KOPT-K1 (cell line): ENCODE results near the gene XYLT1.

Source experiments
- H3K27ac ChIP-seq: fragments of 200-600 bp; sonication (generic); 2 replicates; pipeline ENCODE4 v1.5.1; 2016; ENCODE audit warnings: antibody characterized with exemption, mild to moderate bottlenecking, low read depth, low read length; ENCODE audit not compliant: poor library complexity, severe bottlenecking
- H3K36me3 ChIP-seq: fragments of 200-600 bp; sonication (generic); 2 replicates; pipeline ENCODE4 v1.5.1; 2017; ENCODE audit warnings: antibody characterized with exemption, mild to moderate bottlenecking, low read length, moderate library complexity; ENCODE audit not compliant: insufficient read depth
- H3K9me3 ChIP-seq: fragments of 200-600 bp; sonication (generic); 2 replicates; pipeline ENCODE4 v1.5.1; 2017; ENCODE audit warnings: antibody characterized with exemption, low read length, mild to moderate bottlenecking; ENCODE audit not compliant: insufficient read depth, poor library complexity, severe bottlenecking

XYLT1 gene

DNA sequence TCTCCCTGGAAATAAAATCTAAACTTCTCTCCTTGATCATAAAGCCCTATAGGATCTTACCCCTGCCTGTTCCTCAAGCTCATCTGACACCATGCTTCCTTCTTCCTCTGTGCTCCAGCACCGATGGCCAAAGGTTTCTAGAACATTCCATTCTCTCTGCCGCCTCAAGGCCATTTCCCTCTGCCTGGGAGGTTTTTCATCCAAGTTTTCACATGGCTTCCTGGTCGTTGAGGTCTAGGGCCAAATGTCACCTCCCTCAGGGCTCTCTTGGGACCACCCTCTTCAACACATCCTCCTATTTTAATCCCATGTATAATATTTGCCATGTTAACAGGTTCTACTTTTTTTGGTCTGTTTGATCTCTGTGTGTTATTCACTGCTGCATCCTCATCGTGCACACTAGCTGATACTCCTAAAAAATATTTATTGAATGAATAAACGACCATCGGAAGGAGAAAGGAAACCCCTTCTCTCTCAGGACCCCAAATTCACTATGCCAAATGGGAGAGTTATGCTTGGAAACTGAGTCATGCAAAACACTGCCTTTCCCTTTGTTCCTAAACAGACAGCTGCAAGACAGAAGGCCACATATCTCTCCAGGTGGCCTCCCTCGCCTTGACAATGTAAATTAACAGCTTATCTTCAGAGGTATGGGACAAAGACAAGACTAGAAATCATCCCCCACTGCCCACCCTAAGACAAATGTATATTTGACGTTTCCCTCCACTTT, 78.5 kb downstream of the XYLT1 start:
- H3K36me3 ChIP-seq: no peaks in the 10 kb centered on the region
- no peaks in the 10 kb centered on the region for H3K9me3 ChIP-seq
- H3K27ac ChIP-seq: no peak overlapping the region

DNA sequence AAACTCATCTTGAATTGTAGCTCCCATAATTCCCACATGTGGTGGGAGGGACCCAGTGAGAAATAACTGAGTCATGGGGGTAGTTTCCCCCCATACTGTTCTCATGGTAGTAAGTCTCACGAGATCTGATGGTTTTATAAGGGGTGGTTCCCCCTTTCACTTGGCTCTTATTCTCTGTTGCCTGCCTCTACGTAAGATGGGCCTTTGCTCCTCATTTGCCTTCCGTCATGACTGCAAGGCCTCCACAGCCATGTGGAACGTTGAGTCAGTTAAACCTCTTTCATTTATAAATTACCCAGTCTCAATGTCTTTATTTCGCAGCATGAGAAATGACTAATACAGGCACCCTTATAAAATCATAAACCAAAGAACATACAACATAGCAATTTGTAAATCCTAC, 79.0 kb downstream of the XYLT1 start:
- Histone ChIP-seq H3K36me3 (no peaks in the 10 kb centered on the region), H3K27ac (no peak overlapping the region), H3K9me3 (no peaks in the 10 kb centered on the region)

DNA sequence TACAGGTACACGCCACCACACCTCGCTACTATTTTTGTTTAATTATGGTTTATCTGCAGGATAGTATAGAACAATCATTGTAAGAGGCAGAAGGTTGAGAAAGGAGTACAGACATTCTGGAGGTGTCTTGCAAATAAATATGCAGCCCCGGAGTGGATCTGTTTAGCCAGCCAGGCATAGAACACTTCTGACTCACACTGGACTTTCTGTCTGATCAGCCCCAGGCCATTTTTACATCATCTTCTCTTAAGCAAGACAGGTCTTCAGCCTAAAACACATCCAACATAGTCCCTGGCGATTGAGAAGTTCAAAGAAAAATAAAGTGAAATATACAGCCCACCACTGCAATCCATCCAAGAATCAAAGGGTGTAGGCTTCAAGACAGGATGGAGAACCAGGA, 81.4 kb downstream of the XYLT1 start:
- Histone ChIP-seq H3K27ac (no peak overlapping the region), H3K9me3 (no peaks in the 10 kb centered on the region), H3K36me3 (no peaks in the 10 kb centered on the region)

DNA sequence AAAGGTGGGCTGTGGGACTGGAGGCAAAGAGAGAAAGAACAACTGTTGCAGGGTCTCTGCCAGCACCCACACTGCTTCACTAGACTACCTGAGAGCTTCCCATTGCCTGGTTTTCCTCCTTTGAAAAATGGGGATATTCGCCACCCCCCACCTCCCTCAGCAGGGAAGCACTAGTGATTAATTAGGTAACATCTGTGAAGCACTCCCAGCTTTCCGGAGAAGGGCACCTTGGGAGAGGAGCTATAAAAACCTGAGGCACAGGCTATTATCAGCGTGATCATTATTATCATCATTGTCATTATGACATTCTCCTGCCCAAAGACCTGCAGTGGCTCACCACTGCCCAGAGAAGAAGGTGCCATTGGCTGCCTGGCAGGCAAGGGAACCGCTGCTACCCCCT, 83.5 kb downstream of the XYLT1 start:
- Histone ChIP-seq H3K27ac (no peak overlapping the region), H3K36me3 (no peaks in the 10 kb centered on the region), H3K9me3 (no peaks in the 10 kb centered on the region)

DNA sequence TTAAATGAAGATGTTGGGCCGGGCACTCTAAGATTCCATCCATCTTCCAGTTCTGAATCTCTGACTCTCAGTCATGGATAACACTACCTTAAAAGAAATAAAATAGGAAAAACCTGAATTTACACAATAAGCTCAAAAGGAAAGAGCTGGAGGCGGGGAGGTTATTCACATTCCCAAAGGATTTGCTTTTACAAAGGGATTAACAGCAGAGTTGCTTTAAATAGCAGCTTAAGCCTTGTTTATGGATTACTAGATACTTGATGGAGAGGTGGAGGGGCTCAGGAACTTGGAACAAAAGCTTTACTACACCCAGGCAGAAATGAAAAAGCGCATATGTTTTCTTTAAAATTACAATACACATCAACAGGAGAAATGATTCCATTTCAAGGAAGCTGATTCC, 84.5 kb downstream of the XYLT1 start:
- Histone ChIP-seq H3K27ac (no peak overlapping the region), H3K36me3 (no peaks in the 10 kb centered on the region), H3K9me3 (no peaks in the 10 kb centered on the region)

DNA sequence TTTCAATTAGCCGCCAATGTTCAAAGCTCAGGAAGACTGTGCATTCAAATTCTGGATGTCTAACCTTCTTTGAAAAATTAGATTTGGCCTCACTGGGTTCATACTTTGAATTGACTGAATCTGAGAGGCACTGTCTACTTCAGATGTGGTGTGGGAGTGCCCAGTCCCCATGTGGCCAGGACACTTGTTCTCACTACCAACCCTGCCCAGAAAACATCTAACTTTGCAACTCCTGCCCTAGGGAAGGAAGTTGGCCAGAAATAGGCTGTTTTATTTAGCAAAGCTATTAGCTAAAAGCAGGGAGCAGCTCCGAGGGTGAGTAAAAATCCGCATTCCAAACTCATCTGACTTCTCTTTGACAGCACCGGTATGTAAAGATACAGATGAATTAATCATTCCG, 86.3 kb downstream of the XYLT1 start:
- Histone ChIP-seq H3K9me3 (no peaks in the 10 kb centered on the region), H3K27ac (no peak overlapping the region)

DNA sequence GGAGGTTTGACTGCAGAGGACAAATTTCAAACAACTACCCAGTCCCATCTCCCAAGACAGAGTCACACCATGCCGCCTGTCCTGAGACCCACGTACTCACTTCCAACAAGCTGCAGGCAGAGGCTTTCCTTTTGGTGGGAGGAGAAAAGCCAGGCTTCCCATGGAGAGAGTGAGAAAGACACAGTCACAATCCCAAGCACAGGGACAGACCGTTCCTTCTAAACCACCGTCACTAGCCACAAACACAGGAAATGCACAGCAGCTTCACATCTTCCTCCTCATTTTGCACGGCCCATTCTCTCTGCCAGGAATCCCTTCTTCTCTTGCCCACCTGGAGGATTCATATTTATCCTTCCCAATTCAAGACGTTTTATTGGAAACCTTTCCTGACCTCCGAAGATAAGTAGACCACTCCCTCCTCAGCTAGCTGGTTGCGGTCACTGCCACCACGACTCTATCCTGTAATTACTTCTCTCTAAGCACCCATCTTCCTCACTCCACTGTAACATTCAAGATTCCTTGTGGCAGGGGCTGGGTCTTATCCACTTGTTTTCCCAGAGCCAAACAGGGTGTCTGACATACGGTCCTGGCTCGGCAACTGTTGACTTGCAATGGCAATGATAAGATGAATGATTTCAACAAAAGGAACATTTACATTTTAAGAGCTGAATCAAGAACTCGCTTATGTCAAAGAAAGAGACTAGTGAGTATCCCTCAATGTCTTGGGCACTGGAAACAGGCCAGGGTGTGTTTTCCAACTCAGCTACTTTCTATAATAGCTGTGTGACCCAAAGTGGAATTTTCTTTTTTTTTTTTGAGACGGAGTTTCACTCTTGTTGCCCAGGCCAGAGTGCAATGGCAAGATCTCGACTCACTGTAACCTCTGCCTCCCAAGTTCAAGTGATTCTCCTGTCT, 87.6 kb downstream of the XYLT1 start:
- no peak overlapping the region for H3K27ac ChIP-seq
- no peaks in the 10 kb centered on the region for H3K9me3 ChIP-seq
- H3K36me3 ChIP-seq: no peaks in the 10 kb centered on the region

More for the DNA sequence above, 86.3 kb downstream of the XYLT1 start:
- H3K36me3 ChIP-seq: no peaks in the 10 kb centered on the region

DNA sequence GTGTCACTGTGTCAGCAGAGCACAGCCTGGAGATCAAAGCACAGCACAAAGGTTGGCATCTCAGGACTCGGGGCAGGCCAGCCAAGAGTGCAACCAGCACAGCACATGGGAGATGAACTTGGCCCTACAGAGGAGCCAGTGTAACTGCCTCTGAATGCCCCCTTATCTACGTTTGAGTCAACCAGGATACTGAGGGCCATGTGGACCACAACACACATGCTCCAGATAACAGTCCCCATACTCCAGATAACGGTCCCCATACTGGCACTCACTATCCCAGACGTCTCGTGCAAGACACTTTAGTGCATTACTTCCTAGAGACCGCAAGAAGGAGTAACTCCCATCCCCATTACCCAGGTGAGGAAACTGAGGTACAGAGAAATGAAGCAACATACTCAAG, 88.2 kb downstream of the XYLT1 start:
- no peaks in the 10 kb centered on the region for H3K36me3 ChIP-seq
- H3K9me3 ChIP-seq: no peaks in the 10 kb centered on the region
- H3K27ac ChIP-seq: no peak overlapping the region

DNA sequence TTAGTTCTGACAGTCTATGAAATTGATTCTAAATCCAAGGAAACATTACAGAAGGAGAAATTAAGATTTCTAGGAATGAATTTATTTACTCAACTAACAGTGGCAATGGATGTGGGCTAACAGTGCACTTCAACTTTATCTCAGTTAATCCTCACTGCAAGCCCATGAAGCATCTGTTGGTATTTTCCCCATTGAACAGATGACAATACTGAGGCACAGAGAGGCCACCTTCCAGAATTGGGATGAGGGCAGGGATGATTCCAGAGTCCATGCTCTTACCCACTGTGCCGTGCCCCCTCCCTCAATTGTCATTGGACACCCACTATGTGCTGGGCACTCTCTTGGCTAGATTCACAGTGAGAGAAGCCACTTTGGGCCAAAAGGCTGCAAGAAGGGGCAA, 89.0 kb downstream of the XYLT1 start:
- H3K27ac ChIP-seq: no peak overlapping the region
- H3K9me3 ChIP-seq: no peaks in the 10 kb centered on the region
- no peaks in the 10 kb centered on the region for H3K36me3 ChIP-seq

DNA sequence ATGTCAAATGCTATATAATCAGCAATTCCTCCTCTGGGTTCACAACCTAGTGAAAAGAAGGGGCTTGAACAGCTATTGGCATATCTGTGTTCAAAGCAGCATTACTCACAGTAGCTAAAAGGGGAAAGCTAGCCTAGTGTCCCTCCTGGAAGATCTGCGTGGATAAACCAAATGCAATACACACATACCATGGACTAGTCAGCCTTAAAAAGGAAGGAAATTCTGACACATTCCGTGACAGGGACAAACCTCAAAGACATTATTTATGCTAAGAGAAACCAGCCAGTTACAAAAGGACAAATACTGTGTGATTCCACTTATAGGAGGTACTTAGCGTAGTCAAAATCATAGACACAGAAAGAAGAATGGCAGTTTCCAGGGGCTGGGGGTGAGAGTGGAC, 90.1 kb downstream of the XYLT1 start:
- H3K36me3 ChIP-seq: no peaks in the 10 kb centered on the region
- no peaks in the 10 kb centered on the region for H3K9me3 ChIP-seq
- H3K27ac ChIP-seq: no peak overlapping the region

DNA sequence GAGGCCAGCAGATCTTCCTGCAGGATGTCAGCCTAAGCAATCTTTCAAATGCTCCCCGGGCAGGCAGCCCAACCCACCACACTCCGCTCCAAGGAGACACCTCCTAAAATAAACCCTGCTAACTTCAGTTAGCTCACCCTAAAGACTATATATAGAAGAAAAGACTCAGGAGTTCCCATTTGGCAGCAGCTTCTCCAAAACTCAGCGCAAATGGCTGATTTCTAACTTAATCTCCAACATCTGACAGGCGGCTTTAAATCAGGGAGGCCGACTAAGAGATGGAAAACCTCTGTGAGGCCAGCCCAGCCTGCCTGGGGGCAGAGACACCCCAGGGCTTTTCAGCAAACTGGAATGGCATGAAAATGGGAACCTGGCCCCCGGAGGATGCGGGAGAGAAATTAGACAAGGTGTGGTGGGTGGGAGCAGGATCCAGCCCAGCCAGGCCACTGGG, 91.6 kb downstream of the XYLT1 start:
- no peaks in the 10 kb centered on the region for H3K36me3 ChIP-seq
- no peak overlapping the region for H3K27ac ChIP-seq
- H3K9me3 ChIP-seq: no peaks in the 10 kb centered on the region

DNA sequence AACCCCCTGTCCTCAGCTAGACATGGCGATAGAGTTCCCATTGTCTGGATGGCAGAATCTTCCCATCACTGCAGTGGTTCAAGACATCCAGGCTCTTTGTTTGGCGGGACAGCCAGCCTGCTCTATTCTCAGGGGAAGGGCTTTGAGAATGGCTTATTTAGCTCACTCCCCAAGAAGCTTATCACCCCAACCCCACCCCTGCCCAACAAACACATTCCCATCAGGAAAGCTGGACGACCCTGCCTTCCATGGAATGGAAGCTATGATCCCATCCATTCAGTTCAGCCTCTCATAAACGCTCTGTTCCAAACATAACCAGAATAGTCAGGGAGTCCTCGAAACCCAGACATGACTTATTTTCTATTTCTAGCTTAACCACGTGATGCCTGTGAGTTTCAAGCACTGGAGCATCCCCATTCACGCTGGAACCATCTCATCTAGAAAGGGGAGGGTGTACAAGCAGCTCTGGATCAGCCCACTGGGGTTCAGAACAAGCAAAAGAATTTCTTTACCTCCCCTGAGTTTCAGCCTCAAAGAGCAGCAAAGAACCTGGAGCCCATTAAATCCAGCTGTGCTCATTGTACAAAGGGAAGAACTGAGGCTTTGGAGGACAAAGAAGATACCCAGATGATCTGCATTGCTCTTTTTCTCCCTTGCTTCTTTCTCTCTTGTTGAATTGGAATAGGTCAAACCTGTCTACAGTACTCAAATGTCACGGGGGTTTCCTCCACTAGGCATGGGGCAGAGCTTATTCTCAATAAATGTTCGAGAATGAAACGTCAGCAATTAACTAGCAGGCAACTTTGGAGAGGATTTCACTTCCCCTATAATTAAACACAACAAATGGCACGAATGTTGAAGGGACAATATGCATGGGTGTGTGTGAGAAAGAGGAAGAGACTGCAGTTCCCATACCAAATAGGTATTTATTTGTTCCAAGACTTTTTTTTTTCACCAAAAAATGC, 93.1 kb downstream of the XYLT1 start:
- Histone ChIP-seq H3K27ac (no peak overlapping the region), H3K9me3 (no peaks in the 10 kb centered on the region), H3K36me3 (no peaks in the 10 kb centered on the region)

DNA sequence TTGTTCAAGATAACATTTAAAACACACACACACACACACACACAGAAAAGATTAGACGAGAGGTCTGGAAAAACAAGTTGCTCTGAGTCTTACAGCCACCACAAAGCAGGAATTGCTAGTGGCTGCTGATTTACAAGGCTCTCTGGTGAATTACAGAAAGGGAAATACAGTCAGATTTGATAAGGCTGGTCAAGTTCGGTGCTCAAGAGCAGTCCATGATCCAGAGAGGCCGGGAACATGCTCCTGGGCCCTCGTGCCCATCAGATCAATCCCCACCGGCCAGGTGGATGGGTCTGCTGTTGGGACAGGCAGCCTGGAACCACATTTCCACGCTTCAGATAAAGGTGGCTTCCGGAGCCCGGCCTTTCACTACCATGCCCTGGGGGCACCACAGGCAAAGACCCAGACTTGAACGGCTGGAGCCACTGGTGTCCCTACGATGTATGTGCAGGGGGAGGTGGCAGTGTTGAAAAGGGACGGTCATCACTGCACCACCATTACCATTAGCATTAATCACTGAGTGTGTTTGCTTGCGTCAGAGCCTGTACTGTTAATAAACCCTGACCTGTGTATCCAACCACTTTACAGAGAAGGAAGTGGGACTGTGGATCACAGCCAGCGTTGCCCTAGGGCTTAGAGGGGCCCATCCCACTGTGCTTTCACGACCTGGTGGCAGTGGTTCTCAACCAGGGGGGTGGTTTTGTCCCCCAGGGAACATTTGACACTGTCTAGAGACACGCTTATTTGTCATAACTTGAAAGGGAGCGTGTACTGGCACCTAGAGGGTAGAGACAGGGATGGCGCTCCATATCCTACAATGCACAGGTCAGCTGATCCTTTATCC, 95.1 kb downstream of the XYLT1 start:
- H3K36me3 ChIP-seq: no peaks in the 10 kb centered on the region
- H3K27ac ChIP-seq: no peak overlapping the region
- H3K9me3 ChIP-seq: no peaks in the 10 kb centered on the region

DNA sequence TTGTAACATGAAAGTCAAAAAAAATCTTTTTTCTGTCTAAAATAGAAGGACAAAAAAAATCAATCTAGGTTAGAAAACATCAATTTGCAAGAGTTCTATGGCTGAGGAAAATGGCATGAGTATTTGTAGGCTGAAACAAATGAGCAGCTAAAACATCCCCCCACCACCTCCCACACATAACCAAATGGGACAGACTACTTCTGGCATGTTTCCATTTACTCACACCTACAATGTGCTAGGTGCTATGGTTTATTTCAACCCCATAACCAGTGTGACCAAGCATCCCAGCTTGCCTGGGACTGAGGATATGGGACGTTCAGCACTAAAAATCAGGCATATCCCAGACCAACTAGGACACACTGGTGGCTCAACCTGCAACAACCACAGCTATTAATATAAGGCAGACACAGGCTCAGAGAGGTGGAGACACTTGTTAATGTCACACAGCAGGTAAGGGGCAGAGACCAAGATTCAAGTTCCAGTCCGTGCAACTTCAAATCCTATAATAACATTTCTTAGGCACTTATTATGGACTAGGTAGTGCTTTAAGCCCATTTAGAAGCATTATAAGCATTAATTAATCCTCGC, 96.0 kb downstream of the XYLT1 start:
- Histone ChIP-seq H3K9me3 (no peaks in the 10 kb centered on the region), H3K36me3 (no peaks in the 10 kb centered on the region), H3K27ac (no peak overlapping the region)
